ENCODE data around the gene TMPRSS13. TPM values are rescaled to one million over a fixed set of nuclear protein-coding genes. Genes with fewer than 3 reads are reported as not detected.
"Not testable (repeated sequence)": the region's sequence is repeated elsewhere in the genome, so short reads cannot be mapped to it uniquely, and the experiment has no call there.

The TMPRSS13 gene
- total RNA-seq, 1 donor from 2014 or later: not detected

- no peak for TF ChIP-seq CTCF (IDR thresholded peaks at IDR 0.05)
- Histone ChIP-seq H3K4me1 (no peaks in the 10 kb centered on the region), H3K4me3 (no peak overlapping the region), H3K9me3 (no peaks in the 10 kb centered on the region), H3K27me3 (no peaks in the 10 kb centered on the region), H3K36me3 (no peaks in the 10 kb centered on the region), H3K27ac (no peak overlapping the region)
- no peak for DNase-seq (ENCODE audit: low spot score in 2 of 2)
- intact Hi-C loops (cut with DNase I): no loop called here
Observed at GRCh38 chr11:117870103-117870952, 58.9 kb downstream of the TMPRSS13 start.

DNA sequence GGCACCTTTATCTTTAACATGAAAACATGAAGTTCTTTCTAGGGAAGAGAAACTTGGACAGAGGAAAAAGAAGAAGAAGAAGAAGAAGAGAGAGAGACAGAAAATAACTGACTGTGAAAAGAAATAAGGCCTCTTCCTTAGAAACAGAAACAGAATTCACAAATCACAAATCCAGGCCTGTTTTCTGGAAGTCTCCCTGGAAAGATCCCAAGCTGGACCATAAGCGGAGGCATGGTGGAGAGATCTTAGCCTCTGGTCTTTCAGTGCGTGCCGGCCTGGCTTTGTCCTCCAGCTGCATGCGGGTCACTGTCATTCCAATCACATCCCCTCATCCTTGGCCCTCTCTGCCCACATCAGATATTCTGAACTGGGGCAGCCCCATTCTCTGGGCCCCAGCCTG is 59.6 kb downstream of the TMPRSS13 start:
- H3K36me3 ChIP-seq: no peaks in the 10 kb centered on the region
- no peaks in the 10 kb centered on the region for H3K9me3 ChIP-seq
- no peak for DNase-seq (ENCODE audit: low spot score in 2 of 2)
- TF ChIP-seq CTCF (IDR thresholded peaks at IDR 0.05): no peak
- no peaks in the 10 kb centered on the region for H3K27me3 ChIP-seq
- no peak overlapping the region for H3K4me3 ChIP-seq
- no peaks in the 10 kb centered on the region for H3K4me1 ChIP-seq
- intact Hi-C loops (cut with DNase I): no loop called here
- no peak overlapping the region for H3K27ac ChIP-seq

- Histone ChIP-seq H3K9me3 (no peaks in the 10 kb centered on the region), H3K4me1 (no peaks in the 10 kb centered on the region), H3K27ac (no peak overlapping the region), H3K36me3 (no peaks in the 10 kb centered on the region), H3K27me3 (no peaks in the 10 kb centered on the region), H3K4me3 (no peak overlapping the region)
- intact Hi-C loops (cut with DNase I): no loop called here
- TF ChIP-seq CTCF (IDR thresholded peaks at IDR 0.05): no peak
- DNase-seq (ENCODE audit: low spot score in 2 of 2): no peak
Observed at GRCh38 chr11:117868815-117869561, 60.2 kb downstream of the TMPRSS13 start.

DNA sequence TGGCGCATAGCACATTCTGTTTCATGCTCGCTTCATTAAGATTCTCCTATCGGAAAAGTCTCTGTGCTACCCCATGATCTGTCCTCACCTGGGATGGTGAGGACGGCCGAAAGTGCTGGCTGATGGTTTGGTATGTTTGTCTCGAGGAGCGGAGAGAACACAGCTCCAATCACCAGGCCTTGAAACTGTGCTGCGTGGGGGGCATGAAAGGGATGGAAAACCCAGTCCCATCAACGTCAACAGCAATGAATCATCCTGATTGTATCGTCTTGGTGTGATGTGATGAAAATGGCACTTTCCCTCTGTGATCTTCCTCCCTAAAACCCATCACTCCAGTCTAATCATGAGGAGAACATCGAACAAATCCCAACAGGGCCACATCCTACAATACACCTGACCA is 61.1 kb downstream of the TMPRSS13 start:
- no peak for TF ChIP-seq CTCF (IDR thresholded peaks at IDR 0.05)
- no peaks in the 10 kb centered on the region for H3K9me3 ChIP-seq
- H3K27ac ChIP-seq: no peak overlapping the region

DNA sequence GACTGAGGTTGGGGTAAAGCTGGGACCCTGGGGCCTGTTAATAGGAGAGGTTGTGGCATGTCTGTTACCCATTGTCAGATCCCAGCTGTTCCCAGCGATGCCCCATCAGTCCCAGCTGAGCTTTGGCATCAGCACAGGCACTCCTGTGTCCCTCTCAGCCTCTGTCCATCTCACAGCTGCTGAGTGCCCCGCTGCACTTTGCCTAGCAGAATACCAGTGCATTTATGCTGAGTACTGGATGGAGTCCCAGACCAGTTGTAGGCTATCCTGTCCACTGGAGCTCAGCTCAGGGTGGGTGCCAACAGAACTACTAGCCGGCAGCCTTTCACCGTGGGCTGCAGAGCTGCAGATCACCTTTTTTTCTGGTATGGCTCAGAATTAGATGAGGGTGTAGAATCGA is 62.7 kb downstream of the TMPRSS13 start:
- H3K9me3 ChIP-seq: no peaks in the 10 kb centered on the region
- no peaks in the 10 kb centered on the region for H3K27me3 ChIP-seq
- H3K4me1 ChIP-seq: no peaks in the 10 kb centered on the region
- no peak for TF ChIP-seq CTCF (IDR thresholded peaks at IDR 0.05)
- H3K27ac ChIP-seq: no peak overlapping the region
- no peaks in the 10 kb centered on the region for H3K36me3 ChIP-seq
- no peak for DNase-seq (ENCODE audit: low spot score in 2 of 2)
- intact Hi-C loops (cut with DNase I): no loop called here
- H3K4me3 ChIP-seq: no peak overlapping the region

More for the DNA sequence above, 61.1 kb downstream of the TMPRSS13 start:
- H3K36me3 ChIP-seq: no peaks in the 10 kb centered on the region
- H3K4me3 ChIP-seq: no peak overlapping the region
- no peaks in the 10 kb centered on the region for H3K27me3 ChIP-seq
- DNase-seq (ENCODE audit: low spot score in 2 of 2): no peak
- intact Hi-C loops (cut with DNase I): no loop called here
- no peaks in the 10 kb centered on the region for H3K4me1 ChIP-seq

DNA sequence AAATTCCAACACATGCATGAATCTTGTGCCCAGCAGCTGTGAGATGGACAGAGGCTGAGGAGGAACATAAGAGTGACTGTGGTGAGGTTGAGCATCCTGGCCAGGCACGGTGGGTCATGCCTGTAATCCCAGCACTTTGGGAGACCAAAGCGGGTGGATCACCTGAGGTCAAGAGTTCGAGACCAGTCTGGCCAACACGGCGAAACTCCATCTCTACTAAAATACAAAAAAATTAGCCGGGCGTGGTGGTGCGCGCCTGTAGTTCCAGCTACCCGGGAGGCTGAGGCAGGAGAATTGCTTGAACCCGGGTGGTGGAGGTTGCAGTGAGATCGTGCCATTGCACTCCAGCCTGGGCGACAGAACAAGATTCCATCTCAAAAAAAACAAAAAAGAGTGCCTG is 63.7 kb downstream of the TMPRSS13 start:
- DNase-seq (ENCODE audit: low spot score in 2 of 2); H3K4me1 ChIP-seq; H3K27me3 ChIP-seq; H3K4me3 ChIP-seq; H3K36me3 ChIP-seq; H3K9me3 ChIP-seq; H3K27ac ChIP-seq; intact Hi-C loops (cut with DNase I): not testable (repeated sequence)
